ENCODE data around the gene EDAR.

The EDAR gene

GRCh38 chr2:109000738-109001137 lies 11.7 kb upstream of the EDAR start:
- DNase-seq: no peak

DNA sequence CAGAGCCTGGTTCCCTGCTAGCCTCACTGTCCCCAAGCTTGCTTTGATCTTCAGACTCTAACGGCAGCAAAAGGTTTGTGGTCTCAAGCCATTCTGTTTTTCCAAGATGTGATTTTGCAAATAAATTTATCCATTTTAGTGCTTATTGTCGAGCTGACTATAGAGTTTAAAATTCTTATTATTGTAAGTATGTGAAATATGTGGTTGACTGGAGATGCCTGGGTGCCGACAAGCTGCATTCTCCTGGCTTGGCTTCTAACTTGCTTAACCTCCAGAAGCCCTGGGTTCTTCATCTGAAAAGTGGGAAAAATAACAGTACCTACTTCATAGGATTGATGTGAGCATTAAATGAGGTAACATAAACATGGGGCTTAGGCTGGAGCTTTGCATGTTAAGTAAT lies 9.9 kb upstream of the EDAR start:
- DNase-seq: no peak

GRCh38 chr2:108994178-108994577 lies 5.2 kb upstream of the EDAR start:
- DNase-seq: no peak

GRCh38 chr2:108993095-108993937 lies 4.3 kb upstream of the EDAR start:
- no peak for DNase-seq

DNA sequence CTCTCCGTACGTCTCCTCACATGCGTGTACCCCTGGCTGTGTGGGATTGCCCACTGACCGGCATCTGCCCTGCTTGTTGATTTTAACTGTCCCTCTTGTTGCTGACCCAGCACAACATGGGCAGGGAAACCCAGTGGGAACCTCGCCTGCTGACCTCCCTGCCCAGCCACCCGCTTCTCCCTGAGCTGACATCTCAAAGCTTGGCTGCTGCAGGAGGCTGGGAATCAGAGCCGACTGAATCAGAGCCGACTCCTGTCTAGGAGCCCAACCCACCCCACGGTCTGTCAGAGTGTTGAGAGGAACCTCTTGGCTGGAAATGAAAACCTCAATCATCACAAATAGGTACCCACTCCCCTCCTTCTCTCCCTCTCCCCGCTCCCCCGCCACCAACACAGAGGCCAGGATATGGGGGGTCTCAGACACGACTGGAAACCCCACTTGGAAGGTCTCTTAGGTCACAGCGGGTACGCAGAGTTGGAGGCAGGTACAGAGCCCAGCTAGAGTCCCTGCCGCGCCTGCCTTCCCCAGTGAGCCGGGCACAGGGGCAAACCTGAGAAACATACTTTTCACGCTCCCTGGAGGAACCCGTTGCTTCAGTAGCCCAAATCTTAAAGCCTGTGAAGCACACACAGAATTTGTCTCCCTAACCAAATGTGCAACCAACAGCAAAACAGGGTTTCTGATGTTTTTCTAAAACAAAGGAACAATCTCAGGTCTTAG lies 784 bp downstream of the EDAR start:
- no peak for DNase-seq

- DNase-seq: no peak
Measured at GRCh38 chr2:108986916-108987510, 2.0 kb downstream of the EDAR start.

- no peak for DNase-seq
Measured at GRCh38 chr2:108983610-108984009, 5.4 kb downstream of the EDAR start.

DNA sequence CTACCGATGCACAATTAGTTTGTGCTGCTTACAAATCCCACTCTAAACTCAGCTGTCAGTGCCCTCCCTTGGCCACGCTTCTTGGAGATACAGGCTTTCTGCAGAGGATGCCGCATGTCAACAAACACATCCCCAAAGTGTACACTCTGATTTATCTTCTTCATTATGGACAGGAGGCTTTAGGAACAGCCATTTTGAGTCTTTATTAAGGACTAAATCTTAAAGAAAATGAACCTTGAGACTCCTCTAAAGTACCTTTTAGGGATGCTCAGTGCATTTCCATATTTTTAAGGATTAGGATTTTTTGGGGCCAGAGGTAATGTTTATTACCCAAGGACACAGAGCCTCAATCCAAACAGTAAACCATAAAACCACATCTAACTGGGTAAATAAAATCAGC lies 6.0 kb downstream of the EDAR start:
- no peak for DNase-seq

DNA sequence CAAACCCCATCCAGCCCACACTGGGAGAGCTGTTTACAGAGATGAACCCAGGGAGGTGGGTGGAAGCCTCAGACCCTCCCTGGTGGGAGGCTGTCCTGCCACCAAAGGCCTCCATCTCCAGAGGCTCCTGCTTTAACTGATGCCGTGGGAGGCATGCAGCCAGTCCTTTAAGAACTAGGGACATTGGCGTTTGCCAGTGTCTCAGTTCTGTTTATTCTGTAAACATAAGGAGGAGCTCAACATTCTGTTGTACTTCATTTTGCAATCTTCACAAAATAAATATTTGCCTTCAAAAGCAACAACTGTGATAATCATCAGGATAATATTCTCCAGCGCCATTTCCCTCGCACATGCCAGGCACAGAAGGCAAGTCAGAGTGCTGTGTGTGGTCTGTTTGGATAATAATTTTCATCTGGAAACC lies 6.8 kb downstream of the EDAR start:
- no peak for DNase-seq

DNA sequence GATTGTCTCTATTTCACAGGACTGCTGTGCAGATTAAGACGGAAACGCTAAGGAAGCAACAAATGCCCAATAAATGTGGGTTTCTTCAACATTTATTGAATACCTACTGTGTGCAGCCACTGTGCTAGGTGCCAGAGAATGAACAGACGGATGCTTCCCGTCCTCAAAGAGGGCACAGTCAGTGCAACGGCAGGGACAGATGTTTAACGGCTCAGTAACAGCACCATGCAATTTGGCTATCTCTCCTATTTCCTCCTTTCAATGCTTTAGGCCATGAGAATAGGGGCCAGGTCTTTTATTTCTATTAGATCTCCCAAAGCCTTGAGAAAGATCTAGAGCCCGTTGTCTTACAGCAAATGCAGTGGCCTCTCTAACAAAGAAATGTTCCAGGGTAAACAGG lies 7.2 kb downstream of the EDAR start:
- no peak for DNase-seq

GRCh38 chr2:108980076-108980475 lies 8.9 kb downstream of the EDAR start:
- no peak for DNase-seq

GRCh38 chr2:108979461-108979860 lies 9.6 kb downstream of the EDAR start:
- DNase-seq: no peak

DNA sequence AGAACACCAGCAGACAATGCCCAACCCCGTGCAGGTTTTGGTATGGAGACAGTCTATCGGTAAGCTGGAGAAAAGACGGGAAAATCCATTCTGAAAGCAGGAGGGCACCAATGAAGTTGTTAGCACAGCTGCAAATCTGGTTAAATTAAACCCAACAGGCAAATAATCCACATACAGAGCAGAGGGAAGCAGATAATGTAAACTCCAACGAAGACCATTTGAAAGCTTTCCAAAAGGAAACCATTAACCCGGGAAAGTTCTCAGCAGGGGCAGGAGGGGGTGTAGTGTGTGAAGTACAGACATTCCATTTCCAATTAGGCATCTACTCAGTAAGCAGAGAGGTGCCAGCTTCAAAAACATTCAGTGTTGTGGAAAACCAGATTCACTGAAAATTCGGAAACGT lies 10.3 kb downstream of the EDAR start:
- DNase-seq: no peak

DNA sequence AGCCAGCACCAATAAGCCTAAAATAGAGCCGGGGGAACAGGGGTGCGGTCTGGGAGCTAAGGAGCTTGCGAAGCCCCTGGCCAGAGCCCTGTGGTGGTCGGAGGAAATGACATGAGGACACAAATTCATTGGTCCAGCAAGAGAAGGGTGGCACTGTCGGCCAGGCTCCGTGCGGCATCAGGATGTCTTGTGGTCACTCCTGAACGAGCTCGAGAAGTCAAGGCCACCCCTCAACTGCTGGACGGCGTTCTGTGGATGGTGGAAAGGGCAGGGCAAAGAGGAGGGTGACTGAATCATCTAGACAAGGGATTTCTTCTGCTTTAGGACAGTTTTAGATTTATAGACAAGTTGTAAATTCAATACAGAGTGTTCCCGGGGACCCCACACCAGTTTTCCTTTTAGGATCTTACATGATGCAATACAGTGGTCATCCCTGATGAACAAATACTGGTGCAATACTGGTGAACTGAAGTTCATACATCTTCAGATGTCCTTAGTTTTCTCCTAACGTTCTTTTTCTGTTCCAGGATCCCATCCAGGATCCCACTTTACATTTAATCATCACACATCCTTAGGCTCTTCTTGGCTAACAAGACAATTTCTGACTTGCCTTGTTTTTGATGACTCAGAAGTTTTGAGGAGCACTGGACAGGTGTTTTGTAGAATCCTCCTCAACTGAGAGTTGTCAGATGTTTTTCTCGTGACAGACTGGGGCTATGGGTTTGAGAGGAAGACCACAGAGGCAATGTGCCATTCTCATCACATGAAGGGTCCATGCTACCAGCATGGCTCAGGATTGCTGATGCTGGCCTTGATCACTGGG lies 13.2 kb downstream of the EDAR start:
- no peak for DNase-seq

DNA sequence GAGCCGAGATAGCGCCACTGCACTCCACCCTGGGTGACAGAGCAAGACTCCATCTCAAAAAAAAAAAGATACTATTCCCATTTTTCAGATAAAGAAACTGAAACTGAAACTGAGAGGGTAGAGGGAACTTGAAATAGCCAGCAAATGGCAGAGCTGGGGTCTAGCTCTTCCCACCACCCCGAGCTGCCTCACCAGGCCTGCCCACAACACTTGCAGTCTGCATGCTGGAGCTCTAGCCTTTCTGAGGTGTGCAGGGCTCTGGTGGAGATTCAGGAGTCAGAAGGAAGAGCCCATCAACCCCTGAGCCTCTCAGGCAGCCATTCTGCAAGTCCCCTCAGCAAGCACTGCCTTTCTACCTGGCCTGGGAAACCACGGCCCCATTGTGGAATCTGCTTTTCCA lies 14.3 kb downstream of the EDAR start:
- peak; percentile 35 for DNase-seq

DNA sequence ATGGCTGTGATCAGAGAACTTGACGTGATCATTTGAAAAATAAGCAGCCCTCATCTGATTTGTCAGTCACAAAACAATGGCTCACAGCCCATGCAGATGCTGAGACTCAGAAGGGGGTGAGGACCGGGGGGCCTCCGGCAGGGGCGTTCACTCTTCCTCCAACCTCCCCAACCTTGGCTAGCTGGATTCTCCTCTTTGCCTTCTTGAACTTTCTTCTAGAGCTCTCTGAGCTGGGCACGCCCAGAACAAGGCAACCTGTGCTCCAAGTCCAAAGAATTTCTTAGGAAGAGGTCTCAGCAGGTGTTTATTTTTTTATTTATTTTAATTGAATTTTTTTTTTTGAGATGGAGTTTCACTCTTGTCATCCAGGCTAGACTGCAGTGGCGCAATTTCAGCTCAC lies 16.4 kb downstream of the EDAR start:
- DNase-seq: no peak

DNA sequence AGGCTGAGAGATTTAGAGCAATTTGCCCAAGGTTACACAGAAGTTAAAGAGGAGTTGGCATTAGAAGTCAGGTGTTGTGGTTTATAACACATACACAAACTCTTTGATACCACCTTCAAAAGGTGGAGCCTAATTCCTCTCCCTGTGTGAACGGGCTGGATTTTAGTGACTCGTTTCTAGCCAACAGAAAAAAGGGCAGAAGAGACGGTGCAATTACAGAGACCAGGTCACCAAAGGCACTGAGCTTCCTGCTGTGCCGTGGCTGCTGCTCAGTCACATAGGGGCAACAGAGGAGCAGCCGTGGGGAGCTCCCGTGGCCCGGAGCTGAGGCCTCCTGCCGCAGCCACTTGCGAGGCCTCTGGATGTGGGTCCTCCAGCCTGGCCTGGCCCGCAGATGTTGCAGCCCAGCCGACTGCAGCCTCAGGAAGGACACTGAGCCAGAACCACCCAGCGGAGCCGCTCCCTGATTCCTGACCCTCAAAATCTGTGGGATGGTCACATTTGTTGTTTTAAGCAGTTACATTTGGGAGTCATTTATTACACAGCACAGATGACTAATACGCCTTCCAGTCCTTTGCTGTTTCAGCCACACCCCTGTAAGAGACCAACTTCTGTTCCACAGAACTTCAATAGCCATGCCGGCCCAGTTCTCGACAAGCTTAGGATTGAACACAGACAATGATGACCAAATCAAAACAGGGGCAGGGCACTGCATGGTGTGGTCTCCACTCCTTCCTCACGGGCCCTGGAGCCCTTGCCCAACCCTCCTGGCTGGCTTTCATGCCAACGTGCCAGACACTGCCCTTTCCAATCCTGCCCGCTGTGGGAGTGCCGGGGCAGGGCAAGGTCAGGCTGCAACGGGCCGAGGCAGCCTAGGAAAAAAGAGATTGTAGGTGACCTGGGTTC lies 17.1 kb downstream of the EDAR start:
- DNase-seq: no peak

DNA sequence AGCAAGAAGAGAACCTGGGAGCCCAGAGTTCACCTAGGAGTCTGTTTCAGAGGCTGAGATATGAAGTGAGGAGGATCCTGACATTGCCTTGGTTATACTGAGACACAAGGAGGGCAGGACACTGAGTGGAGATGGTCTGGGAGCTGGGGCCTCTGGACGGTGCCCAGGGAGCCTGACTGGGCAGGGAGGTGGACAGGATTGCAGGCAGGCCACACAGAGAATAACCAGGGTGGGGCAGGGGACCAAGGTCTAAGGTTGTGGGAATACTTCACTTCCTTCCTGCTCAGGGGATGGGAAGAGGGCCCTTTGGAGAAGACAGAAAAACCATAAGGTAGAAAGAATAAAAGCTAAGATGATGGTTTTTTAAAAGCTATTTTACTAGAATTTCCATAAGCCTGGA lies 18.7 kb downstream of the EDAR start:
- no peak for DNase-seq

- DNase-seq: no peak
Measured at GRCh38 chr2:108969856-108970255, 19.2 kb downstream of the EDAR start.

DNA sequence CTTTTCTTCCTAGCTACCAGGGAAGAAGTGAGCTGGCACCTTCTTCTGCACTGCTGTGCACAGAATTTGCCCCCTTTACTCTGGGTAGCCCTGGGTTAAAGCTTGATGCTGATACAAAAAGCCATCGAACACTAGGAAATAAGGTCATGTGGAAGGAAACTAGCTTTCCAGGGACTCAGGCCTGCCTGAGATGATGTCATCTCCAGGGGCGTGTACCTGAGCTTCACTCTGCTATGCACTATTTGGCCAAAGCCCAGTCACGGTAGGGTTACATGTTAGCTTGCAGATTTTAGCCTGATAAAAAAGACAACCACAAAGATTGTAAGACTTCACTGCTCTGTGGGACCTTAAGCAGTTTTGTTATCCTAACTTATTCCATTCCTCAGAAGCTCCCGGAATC lies 20.4 kb downstream of the EDAR start:
- no peak for DNase-seq

- DNase-seq: no peak
Measured at GRCh38 chr2:108967757-108968156, 21.3 kb downstream of the EDAR start.
